Measurements from ENCODE around the gene DHRSX.

DNA sequence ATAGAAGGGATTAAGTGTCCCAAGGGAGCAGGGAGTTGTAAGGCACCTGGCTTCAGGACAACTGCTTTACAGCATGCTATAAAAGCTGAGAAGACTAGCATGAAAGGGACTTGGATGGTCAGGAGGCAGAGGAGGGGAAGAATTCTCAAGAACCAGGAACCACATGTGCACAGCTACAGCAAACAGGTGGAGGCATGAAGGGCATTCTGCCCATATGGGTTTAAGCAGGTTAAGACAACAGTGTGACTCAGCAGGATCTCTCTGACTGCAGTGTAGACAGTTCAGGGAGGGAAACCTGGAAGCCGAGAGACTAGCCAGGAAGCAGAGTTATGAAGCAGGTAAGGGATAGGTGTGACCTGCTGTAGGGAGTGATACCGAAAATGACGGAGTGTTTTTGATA is 117.0 kb downstream of the DHRSX start:
- TF ChIP-seq CTCF (IDR thresholded peaks at IDR 0.05) (no peak), POLR2AphosphoS5 (IDR thresholded peaks at IDR 0.05) (no peak)

Measured in breast epithelium (tissue), 3 donors.